Measurements from ENCODE around the gene CCDC116.
A peak's percentile ranks its signal among the peaks of the same experiment; 100 is the strongest.
"Not testable (repeated sequence)": the region's sequence is repeated elsewhere in the genome, so short reads cannot be mapped to it uniquely, and the experiment has no call there.

CCDC116 gene, protein sequence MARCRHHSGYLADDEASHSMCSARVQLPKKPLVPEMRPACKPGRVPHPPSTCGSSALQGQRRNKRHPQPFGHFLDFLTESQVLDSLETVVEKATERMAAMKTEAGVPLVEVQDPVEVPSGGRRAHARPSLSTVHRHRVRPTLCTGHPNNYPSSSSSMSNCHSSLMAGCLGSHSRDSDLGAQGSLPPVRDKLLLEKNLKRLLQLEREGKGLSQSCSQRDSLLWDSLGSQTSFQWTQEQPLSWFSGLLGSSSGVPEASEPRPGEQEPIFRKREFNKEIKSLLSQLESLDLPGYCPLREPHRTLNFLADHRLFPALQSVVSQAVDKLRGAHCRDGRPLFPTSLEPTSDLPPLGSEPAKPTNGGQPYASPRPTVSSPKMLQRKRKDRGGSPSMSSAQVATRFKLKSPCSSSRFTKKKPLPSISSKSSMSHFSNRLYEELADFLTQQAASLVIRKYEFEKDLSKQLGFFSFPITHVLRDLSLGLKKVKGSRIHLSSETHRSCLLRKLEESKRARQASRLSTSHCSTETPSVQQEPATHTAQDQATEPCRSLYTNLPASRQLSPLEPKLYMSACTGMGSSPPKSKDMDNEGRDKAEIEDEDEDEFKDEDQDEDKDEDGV

DNA sequence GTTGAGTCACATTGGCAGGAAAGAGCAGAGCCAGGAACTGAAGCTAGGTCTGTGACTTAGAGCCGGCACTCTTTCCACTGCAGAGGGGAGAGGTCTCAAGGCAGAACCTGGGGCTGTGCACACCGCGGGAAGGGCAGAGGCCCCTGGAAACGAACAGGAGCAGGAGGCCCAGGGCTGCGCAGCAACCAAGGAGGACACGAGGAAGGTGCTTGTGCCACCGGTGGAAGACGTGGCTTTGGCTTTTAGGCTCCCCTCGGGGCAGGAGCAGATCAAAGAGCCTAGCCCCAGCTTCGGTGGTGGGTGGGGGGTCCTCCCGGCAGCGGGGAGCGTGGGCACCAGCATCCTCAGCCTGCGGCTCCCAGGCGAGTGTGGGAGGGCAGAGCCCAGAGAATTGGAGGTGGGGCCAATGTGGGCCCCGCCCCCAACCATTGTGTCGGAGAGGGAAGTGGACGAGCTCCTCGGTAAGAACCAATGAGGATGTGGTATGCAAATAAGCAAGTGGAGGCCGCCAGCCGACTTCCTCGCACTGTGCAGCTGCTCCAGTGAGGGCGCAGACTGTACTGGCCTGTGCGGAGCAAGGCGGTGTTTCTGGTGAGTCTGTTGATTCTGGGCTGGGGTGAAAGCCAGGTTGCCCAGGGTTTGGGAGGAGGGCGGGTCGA is at the start of gene CCDC116:
CCDC116 (plus strand) TSS at position 524 of the 659 bp plus-strand sequence. CDS start 422 bp downstream, outside the sequence.
- peak; percentile 41 to 48 for DNase-seq

DNA sequence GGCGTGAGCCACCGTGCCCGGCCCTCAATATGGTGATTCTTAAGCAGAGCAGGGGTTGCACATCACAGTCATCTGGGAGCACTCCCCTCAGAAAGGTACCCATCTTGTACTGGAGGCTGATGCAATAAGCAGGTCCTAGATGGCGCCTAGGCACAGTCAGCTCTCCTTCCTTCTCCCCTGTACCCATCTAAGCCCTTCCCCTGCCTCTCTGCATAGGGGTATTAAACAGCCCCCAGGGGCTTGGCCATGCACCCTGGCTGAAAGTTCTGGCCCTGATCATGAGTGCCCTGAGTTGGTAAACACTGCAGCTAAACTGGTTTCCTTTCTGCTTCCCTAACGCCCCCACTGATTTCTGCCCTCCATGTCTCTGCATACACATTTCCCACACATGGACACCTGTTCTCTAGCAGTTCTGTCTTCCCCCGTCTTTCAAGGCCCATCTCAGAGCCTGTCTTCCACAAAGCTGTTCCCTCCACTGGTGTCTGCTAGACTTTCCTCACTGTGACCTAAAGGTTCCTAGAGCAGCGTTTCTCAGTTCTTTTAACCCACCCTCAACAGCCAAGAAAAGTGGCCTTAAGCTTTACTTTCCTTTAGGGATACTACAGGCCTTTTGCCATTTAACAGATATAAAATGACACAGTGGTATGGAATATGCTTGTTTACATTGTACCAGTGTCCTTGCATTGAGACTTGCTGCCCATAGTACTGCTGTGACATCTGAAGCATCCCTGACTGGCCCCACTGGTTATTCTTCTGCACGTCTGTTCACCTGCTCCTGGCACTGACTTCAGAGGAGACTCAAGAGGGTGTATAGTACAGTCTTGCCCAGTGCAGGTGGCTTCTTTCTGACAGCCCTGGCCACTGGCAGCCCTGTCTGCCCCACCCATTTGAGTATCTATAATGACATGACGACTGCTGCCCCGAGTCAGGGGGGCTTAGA is 49.5 kb upstream of the CCDC116 start:
- DNase-seq: no peak

DNA sequence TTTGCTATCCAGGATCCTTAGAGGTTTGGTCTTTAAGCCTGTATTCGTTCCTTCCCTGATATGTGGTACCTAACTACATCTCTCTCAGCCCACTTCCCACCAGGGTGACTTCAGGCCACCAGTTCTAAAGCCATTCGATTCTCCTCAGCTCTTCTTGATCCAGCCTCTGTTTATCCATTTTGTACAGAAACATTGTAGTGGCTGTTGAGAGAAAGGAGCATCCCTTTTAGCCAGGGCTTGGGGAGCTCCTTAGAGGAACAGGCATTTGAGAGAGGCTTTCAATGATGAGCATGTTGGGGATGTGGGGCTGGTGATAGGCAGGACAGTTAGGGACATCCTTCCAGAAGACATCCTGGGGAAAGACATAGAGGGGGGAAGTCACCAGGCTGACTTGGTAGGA is 47.2 kb upstream of the CCDC116 start:
- DNase-seq: no peak

DNA sequence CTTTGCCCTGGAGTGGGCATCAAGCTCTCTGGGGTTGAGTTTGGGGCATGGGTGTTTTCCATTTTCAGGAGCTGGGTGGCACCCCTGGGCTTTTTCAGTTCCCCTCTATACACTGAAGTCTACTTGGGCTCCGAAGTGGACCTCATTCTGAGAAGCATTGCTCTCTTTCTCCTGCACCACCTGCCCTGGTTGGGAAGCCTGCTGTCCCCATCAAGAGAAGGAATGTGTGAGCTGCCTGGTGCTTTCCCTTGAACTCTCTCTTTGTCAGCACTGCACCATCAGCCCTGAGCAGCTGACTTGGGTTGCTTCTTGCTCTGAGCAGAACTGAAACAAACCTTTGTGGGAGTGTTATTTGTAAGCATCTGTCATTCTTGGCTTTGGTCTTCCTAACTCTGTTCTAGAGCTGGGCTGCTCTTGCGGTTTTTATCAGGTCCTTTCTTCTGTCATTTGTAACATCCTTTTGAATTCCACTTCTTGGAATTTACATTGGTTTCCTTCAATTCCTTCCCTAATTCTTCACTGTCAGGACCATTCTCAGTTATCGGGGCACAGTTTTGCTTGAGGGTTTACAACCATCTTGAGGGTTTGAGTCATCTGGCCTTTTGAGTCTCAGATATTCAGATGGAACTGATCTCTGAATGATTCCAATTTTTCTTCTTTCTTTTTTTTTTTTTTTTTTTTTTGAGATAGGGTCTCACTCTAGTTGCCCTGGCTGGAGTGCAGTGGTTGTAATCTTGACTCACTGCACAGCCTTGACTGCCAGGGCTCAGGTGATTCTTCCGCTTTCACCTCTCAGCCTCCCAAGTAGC is 44.6 kb upstream of the CCDC116 start:
- DNase-seq: no peak

DNA sequence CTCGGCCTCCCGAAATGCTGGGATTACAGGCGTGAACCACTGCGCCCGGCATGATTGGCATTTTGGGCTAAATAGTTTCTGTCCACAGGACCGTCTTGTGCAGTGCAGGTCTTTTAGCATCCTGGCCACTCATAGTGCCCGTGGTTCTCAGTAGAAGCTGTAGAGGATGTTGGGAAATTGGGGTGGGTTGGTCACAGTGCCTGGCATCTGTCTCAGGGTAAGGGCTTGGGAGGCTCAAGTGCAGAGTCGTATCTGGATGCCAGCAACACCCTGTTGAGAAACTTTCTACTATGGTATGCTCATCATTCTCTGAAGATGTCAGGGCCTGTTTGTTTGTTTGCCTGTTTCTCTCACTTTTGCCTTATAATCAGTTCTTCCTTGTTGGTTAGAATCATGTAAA is 43.2 kb upstream of the CCDC116 start:
- peak in 1 of 2 experiments; percentile 11 for DNase-seq

DNA sequence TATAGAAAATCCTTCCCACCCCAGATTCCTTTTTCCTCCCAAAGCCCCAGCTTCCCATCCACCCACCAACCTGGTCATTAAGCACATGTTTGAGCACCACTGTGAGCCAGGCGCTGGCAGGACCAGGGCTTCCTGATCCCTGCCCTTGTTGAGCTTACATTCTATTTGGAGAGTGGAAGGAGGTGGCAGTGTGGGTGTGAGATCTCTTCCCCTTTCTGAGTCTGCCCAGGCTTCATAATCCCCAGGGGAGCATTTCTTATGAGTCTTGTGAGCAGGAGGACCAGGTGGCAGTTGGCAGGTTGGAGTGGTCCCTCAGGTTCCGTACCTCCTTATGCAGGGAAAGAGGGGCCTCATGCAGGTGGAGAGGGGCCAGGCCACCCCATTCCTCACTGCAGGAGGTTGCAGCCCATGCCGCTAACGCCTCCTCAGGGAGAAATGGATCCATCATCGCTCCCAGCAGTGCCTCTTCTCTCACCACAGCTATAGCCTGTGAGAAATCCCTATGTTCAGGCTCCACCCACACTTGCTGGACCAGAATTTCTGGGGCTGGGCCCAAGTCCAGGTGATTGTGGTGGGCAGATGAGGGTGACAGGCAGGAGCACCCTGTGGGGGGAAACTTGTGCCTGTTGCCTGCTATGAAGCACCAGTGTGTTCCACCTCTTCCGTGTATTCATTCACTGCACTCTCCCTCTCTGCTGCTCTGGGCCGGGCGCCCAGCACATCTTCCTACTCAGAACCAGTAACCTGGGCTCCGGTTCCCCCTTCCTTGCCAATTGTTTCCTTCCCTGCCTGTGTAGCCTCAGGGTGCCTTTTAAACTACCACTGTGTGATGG is 41.5 kb upstream of the CCDC116 start:
- no peak for DNase-seq

DNA sequence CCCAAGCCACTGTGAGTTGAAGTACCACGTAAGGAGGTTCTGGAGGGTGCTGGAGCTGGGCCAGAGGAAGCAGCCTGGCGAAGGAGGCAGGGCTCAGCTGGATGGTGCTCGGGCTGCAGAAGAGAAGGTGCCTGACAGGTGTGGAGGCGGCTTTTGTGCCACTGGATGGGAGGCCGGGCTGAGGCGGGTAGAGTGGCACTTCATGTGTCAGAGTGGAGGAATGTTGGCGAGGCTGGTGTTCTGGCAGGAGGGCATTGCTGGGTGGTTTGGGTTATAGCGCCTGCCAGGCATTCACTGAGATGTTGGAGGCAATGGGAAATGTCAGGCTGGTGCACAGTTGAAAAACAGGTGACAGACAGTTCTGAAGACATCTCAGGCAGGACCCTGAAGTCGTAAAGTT is 40.9 kb upstream of the CCDC116 start:
- DNase-seq: no peak

DNA sequence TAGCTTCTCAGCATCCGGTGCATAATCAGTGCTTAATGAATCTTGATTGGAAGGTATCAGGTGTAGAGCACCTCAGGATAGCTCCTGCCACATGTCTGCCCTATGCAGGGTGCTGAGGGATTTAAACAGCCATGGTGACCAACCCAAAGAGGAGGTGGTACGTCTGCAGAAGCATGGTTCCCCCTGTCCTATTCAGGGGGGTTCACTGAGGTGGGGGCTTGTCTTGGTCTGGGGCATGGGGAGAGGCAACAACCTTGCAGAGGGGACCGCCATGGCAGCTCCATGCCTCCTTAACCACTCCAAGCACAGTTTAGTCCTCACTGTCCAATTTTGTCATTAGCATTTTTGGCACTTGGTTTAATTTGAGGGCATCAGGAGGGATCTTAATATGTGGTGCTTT is 40.1 kb upstream of the CCDC116 start:
- DNase-seq: no peak

DNA sequence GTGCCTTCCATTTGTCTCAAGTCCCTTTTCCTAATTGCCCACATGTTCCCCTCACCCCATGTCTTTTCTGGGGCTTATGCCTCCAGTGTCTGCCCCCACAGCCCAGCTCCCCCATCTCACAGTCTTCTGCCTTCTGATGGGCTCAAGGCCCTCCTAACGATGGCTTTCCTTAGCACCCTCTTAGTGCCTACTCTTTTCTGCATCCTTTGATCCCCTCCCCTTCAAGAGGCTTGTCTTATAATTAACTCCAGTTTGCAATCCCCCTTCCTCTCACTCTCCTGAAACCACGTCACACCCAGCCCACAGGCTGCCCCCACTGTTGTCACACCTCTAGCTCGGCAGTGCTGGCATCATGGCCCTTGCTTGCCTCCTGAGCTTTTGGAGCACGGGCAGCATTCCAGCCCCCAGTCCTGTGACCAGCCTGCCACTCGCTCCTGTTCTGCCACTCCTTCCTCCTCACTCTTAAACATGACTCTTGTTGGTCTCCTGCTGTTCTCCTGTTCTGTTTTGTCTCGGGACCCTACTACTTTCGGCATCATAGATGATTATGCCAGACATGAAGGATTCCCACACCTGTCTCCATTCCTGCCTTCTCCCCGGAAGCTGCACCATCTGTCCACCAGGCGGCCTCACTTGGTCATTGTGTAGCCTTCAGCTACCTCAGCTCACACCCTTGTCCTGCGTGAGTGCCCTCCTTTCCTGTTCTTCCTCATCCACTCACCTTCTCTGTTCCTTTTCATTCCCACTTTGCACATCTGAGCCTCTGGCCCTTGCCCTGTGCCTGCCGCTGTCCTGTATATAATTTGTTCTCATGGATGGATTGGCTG is 38.9 kb upstream of the CCDC116 start:
- DNase-seq: no peak

DNA sequence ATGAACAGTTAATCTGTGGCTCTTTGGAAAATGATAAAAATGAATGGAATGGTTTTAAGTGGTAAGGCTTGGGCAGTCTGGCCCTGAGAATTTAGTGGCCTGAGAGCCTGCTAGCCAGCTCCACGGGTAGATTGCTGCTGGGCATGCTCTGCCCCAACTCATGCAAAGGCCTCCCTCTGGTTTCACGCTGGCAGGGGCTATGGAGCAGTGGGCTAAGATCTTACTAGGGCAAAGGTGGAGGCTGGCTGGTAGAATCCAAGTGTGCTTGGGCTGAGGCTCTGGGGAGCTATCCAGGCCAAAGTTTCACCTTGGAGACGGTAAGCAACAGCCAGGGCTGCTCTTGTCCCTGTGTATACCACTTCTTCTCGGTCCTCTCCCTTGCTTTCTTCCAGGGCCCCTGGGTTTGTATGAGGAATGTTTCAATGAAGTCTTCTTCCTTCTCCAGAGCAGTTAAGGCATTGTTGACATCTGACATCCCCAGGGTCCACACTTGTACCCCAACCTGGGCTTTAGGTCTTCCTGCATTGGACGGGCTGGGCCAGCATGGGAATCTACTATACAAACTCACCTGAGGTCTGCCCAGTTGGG is 37.6 kb upstream of the CCDC116 start:
- no peak for DNase-seq

DNA sequence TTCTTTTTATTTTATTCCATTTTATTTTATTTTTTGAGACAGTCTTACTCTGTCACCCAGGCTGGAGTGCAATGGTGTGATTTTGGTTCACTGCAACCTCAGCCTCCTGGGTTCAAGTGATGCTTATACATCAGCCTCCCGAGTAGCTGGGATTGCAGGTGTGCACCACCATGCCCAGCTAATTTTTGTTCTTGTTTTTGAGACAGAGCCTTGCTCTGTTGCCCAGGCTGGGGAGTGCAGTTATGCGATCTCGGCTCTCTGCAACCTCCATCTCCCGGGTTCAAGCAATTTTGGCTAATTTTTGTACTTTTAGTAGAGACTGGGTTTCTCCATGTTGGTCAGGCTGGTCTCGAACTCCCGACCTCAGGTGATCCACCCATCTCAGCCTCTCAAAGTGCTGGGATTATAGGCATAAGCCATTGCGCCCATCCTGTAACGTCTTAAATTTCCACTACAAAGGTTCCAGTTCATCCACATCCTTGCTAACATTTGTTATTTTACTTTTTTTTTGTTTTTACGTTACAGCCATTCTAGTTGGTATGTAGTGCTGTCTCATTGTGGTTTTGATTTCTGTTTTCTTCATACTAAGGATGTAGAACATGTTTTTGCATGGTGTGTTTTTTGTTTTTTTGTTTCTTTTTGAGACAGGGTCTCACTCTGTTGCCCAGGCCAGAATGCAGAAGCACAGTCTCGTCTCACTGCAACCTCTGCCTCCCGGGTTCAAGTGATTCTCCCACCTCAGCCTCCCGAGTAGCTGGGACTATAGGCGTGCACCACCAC is 36.0 kb upstream of the CCDC116 start:
- not testable (repeated sequence) for DNase-seq

DNA sequence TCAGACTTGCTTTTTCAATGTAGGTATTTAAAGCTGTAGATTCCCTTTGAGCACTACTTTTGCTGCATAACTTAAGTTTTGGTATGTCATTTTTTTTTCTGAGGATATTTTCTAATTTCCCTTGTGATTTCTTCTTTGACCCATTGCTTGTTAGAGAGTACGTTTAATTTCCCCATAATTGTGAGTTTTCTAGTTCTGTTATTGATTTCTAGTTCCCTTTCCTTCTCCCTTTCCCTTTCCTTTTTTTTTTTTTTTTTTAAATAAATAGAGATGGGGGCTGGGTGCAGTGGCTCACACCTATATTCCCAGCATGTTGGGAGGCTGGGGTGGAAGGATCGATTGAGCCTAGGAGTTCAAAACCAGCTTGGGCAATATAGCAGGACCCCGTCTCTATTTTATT is 34.3 kb upstream of the CCDC116 start:
- DNase-seq: no peak

DNA sequence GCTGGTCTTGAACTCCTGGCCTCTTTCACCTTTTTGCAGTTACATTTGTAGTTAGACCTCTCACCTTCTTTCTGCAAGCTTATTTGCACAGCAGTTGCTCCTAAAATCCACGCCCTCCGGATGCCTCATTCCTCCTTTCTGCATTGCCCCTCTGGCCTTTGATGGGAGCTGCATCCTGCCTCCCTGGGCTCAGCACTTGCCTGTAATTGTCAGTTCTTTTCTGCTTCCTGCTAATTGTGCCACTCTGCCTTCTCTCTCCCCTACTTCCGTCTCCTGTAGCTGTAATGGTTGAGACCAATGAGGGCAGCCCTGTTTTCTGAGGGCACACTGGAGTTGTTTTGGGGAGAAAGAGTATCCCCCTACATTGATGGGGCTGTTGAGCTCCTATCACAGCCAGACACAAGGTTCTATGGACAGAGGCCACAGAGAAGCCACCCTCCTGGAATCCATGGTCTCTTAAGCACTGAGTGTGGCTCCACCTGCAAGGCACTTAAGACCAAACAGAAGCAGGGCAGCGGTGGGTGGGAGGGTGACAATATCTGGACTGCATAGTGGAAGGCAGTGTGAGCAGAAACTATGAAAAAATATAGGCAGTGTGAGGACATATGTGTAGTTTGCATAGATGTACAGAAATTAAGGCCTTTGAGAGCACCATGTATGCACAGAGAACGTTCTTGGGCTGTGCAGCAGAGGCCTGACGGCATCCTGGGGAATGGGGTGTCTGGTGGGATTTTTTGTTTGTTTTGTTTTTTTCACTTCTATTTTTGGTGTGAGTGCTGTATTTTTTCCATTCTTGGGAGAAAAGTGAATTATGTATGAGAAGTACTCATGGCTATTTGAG is 33.3 kb upstream of the CCDC116 start:
- DNase-seq: no peak

DNA sequence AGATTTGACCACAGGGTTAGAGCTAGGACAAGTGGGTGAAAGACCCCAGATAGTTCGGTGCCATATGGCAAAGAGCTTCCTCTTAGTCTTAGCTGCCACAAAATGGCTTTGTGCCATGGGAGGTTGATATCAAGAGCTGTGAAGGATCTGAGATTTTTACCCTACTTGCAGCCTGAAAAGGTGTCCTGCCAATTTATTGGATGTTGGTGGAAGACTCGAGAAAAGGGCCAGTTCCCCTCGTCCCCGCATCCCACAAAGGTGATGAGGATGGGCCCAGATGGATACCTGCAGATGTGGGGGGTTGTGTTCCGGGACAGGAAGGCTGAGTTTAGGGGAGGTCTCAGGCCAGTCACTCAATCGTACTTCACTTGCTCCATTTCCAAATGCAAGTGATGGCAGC is 30.0 kb upstream of the CCDC116 start:
- no peak for DNase-seq

DNA sequence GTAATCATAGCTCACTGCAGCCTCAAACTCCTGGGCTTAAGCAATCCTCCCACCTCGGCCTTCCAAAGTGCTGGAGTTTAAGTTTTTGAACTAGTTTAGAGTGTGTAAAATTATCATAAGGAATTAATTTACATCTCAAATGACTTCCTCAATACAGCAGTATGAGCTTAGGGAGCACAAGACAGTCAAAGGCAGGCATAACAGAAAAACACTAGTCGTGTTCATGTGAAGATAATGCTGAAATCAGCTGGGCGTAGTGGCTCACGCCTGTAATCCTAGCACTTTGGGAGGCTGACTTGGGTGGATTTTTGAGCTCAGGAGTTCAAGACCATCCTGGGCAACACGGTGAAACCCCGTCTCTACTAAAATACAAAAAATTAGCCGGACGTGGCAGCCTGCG is 28.6 kb upstream of the CCDC116 start:
- no peak for DNase-seq

DNA sequence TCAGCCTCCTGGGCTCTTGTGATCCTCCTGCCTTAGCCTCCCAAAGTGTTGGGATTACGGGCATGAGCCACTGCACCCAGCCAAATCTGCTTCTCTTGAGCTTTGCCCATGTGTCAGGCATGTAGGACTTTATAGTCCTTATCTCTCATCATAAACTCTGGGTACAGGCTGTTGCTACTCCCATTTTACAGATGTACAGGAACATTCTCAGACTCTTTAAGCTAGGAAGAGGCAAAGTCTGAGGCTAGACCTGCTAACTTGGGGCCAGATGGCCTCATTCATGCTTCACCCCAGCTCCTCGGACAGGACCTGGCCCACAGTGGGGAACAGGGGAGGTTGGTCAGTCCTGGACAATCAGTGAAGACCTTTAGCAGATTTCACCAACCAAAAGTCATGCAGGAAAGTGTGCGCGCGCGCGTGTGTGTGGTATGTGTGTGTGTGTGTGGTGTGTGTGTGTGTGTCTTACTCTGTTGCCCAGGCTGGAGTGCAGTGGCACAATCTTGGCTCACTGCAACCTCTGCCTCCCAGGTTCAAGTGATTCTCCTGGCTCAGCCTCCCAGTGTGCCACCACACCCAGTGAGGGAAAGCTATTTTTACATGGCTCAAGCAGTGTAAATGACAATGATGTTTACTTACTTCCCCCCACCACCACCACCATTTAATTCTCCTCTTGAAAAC is 26.5 kb upstream of the CCDC116 start:
- no peak for DNase-seq

DNA sequence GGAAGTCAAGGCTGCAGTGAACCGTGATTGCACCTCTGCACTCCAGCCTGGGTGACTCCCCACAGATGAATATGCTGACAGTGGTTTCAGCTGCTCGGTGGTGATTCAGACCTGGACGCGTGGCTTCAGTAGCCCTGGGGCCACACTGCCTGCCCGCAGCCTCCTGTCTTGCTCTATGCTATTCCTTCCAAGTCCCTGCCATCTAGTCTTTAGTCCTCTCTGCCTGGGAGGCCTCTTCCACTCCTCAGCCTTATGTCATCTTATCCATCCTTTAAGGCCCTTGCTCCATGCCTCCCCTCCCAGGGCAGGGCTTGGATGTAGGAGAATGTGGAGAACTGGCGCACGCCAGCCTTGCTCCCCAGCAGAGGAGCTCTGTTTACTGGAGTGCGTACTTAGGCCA is 25.8 kb upstream of the CCDC116 start:
- no peak for DNase-seq

Measured in AML-193 (cell line).